Skeletal muscle satellite cell (primary cell): Measurements from ENCODE around the gene KLF6.

ENCODE experiments used
- H3K27me3 ChIP-seq: 2 replicates; pipeline ENCODE4 v1.7.0; 2013; ENCODE audit warnings: low read length; ENCODE audit not compliant: control insufficient read depth, insufficient read depth
- H3K36me3 ChIP-seq: 2 replicates; pipeline ENCODE4 v1.7.0; 2013; ENCODE audit warnings: mild to moderate bottlenecking, control low read depth, low read length; ENCODE audit not compliant: insufficient read depth
- H3K4me1 ChIP-seq: 2 replicates; pipeline ENCODE4 v1.7.0; 2013; ENCODE audit warnings: low read length; ENCODE audit not compliant: control insufficient read depth, insufficient read depth
- H3K4me2 ChIP-seq: 2 replicates; pipeline ENCODE4 v1.7.0; 2013; ENCODE audit warnings: mild to moderate bottlenecking, low read length
- H3K4me3 ChIP-seq: 2 replicates; pipeline ENCODE4 v1.7.0; 2013; ENCODE audit warnings: low read length
- H3K9ac ChIP-seq: 2 replicates; pipeline ENCODE4 v1.7.0; 2013; ENCODE audit warnings: mild to moderate bottlenecking, low read depth, low read length, moderate library complexity
- H3K9me3 ChIP-seq: replicated peaks from 2 replicates; pipeline ENCODE4 v1.7.0; 2013; ENCODE audit warnings: mild to moderate bottlenecking, control low read depth, low read length

KLF6 gene

GRCh38 chr10:3785251-3785850, 342 bp upstream of the KLF6 start:
- Histone ChIP-seq H3K4me3 (peak overlapping the region; percentile 80), H3K9me3 (no peaks in the 10 kb centered on the region), H3K4me2 (peak overlapping the region; percentile 92), H3K36me3 (peaks cover 45% of the 10 kb centered on the region), H3K9ac (peak overlapping the region; percentile 98), H3K27me3 (no peaks in the 10 kb centered on the region), H3K4me1 (peaks cover 13% of the 10 kb centered on the region)

DNA sequence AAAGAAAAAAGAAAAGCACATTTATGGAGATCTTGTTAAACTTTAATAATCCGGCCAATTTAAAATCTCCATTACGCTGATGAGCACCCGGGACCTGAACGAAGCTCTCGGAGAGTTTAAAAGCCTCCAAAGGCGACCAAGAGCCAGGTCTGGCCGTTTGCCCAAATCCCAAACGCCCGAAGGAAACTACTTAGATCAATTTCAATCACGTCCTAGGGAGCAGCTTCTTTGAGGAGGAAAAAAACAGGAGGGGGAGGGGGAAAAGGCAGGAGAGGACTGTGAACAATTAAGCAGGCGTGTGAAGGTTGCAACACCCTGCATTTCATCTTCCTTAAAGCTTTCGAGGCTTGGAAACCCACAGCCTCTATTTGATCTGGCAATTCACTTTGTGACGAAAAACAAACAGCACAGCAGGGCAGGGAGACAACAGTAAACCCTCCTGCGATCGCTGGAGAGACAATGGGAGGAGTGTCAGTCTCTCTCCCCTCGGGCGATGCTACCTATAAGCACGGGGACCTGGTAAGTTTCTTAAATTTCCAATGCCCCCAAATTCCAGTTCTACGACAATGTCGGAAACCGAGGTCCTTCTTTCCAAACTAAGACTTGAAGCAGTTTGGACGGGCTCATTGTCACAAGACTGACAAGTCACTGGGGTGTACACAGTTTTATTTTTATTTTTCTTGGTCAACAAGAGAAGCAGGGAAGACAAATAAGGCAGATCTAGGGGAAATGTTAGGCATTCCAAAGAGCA, 1.2 kb downstream of the KLF6 start:
- no peaks in the 10 kb centered on the region for H3K9me3 ChIP-seq
- H3K27me3 ChIP-seq, result no peaks in the 10 kb centered on the region
- peaks cover 60% of the 10 kb centered on the region for H3K36me3 ChIP-seq
- H3K4me3 ChIP-seq, result peak overlapping the region; percentile 80
- H3K9ac ChIP-seq, result peak overlapping the region; percentile 98
- peaks cover 28% of the 10 kb centered on the region for H3K4me1 ChIP-seq
- peak overlapping the region; percentile 87 for H3K4me2 ChIP-seq

DNA sequence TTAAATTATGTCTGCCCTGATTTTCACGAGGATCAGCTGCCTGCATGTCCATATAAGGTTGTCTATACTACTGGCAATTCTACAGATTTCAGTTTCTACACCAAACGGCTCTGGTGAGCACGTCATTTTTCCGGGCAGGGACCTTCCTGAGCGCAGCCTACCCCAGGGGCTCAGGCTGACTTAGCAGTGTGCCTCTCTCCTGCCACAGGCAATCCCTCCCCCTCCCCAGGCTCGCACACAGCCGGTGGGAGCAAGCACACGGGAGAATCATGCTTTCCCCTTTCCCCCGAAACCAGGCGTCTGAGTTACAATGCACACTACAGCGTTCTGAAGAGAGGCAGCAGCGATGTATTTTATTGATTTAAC, 1.7 kb downstream of the KLF6 start:
- Histone ChIP-seq H3K27me3 (no peaks in the 10 kb centered on the region), H3K36me3 (peaks cover 66% of the 10 kb centered on the region), H3K4me2 (peak overlapping the region; percentile 87), H3K9ac (peak overlapping the region; percentile 98), H3K4me3 (peak overlapping the region; percentile 80), H3K4me1 (peaks cover 33% of the 10 kb centered on the region), H3K9me3 (no peaks in the 10 kb centered on the region)

GRCh38 chr10:3782451-3783315, 2.3 kb downstream of the KLF6 start:
- Histone ChIP-seq H3K4me3 (peak overlapping the region; percentile 80), H3K27me3 (no peaks in the 10 kb centered on the region), H3K4me1 (peaks cover 40% of the 10 kb centered on the region), H3K36me3 (peaks cover 72% of the 10 kb centered on the region), H3K4me2 (peak overlapping the region; percentile 87), H3K9me3 (no peaks in the 10 kb centered on the region), H3K9ac (peak overlapping the region; percentile 98)

DNA sequence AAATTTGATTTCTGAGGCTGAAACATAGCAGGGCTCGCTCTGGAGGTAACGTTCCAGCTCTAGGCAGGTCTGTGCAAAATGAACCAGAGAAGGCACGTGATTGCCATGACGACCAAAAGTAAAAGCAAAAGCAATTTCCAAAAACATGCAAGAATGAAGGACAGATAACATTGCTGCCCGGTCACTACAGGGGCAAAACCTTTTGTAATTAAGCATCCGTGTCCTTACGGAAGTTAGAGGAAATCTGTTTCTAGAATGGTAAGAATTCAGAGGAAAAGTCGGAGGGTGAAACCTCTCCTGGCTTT, 2.9 kb downstream of the KLF6 start:
- Histone ChIP-seq H3K4me1 (peaks cover 43% of the 10 kb centered on the region), H3K9me3 (no peaks in the 10 kb centered on the region), H3K27me3 (no peaks in the 10 kb centered on the region), H3K36me3 (peaks cover 76% of the 10 kb centered on the region), H3K4me3 (peak overlapping the region; percentile 80), H3K9ac (peak overlapping the region; percentile 98), H3K4me2 (peak overlapping the region; percentile 87)

DNA sequence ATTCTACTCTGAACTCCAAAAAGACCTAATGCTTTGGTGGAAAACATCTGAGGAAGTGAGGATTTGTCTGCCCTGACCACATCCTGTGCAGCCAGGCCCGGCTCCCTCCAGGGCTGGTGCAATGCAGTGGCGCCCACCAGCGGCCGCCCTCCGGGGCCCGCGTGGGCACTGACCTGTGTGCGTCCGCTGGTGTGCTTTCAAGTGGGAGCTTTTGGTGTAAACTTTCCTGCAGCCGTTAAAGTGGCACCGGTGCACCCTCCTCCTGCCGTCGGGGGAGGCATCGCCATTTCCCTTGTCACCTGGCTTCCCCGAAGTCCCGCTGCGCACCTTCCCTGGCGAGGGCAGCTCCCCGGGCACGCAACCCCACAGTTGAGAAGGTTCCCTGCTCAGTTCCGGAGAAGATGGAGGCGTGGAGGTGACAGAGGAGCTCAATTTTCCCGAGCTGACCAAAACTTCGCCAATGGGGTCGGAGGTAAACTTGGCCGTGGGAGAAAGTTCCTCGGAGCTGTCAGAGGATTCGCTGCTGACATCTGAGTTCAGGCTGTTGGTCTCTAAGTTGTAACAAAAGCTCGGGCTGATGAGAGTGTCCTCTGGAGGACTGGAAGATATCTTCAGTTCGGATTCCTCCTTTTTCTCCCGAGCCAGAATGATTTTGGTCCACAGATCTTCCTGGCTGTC, 3.4 kb downstream of the KLF6 start:
- H3K4me2 ChIP-seq, result peak overlapping the region; percentile 87
- H3K9ac ChIP-seq, result peak overlapping the region; percentile 98
- no peaks in the 10 kb centered on the region for H3K27me3 ChIP-seq
- peaks cover 81% of the 10 kb centered on the region for H3K36me3 ChIP-seq
- H3K9me3 ChIP-seq, result no peaks in the 10 kb centered on the region
- peak overlapping the region; percentile 80 for H3K4me3 ChIP-seq
- H3K4me1 ChIP-seq, result peaks cover 46% of the 10 kb centered on the region

- Histone ChIP-seq H3K4me3 (peak overlapping the region; percentile 80), H3K4me2 (peak overlapping the region; percentile 87), H3K27me3 (no peaks in the 10 kb centered on the region), H3K9ac (peak overlapping the region; percentile 98), H3K4me1 (peaks cover 45% of the 10 kb centered on the region), H3K36me3 (peaks cover 88% of the 10 kb centered on the region), H3K9me3 (no peaks in the 10 kb centered on the region)
Measured at GRCh38 chr10:3780771-3781467, 4.1 kb downstream of the KLF6 start.

DNA sequence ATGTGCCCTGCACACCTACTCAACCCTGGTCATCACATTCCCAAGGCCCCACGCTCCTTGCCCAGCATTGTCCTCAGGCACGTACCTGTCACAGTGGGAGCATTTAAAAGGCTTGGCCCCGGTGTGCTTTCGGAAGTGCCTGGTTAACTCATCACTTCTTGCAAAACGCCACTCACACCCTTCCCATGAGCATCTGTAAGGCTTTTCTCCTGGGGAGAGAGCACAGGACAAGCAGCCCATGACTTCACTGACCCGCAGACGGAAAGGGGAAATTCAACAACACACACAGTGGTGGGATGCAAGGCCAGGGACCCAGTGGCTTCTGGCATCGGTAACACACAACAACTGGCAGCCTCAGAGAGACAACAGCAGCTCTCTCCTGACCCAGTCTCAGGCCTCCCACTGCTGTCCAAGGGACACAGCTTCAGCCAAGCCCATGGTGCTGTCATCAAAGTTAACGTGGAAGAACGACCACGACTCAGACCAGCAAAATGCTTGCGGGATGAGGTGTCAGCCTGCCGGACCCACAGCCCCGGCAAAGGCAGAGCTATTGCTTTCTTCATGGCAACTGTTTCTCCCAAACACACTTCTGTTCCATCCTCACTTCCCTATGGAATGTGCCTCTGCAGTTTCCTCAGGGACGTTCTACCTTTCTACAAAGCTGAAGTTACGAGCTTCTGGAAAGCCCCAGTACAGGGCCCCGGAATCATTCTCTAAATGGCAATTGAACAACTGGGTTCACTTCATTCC, 4.8 kb downstream of the KLF6 start:
- no peaks in the 10 kb centered on the region for H3K9me3 ChIP-seq
- peaks cover 50% of the 10 kb centered on the region for H3K4me1 ChIP-seq
- peaks cover 93% of the 10 kb centered on the region for H3K36me3 ChIP-seq
- H3K9ac ChIP-seq, result peak overlapping the region; percentile 98
- no peaks in the 10 kb centered on the region for H3K27me3 ChIP-seq
- peak overlapping the region; percentile 80 for H3K4me3 ChIP-seq
- peak overlapping the region; percentile 87 for H3K4me2 ChIP-seq

GRCh38 chr10:3779158-3779741, 5.8 kb downstream of the KLF6 start:
- Histone ChIP-seq H3K4me1 (peaks cover 50% of the 10 kb centered on the region), H3K4me3 (peak overlapping the region; percentile 80), H3K9me3 (no peaks in the 10 kb centered on the region), H3K9ac (peak overlapping the region; percentile 98), H3K36me3 (peaks cover 87% of the 10 kb centered on the region), H3K4me2 (peak overlapping the region; percentile 87), H3K27me3 (no peaks in the 10 kb centered on the region)

DNA sequence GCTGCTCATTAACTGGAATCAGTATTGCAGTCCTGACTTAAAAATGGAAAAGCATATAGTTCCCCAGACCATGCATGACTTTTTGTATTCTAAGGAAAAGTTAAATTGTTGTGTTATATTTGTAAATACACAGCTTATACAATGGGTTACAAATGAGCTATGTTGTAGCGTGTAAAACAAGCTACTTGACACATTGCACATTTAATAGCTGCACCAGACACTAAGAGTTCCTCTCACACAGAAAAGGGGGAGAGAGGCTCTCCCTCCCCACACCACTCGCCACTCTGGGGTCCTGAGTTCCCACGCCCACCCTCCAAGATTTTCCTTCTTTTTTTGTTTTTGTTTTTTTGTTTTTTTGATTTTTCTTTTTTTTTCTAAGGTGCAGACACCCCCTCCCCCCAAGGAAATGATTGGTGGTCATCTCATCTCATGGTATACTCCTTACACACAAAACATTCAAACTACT, 6.3 kb downstream of the KLF6 start:
- H3K9me3 ChIP-seq, result no peaks in the 10 kb centered on the region
- peaks cover 82% of the 10 kb centered on the region for H3K36me3 ChIP-seq
- H3K27me3 ChIP-seq, result no peaks in the 10 kb centered on the region
- H3K4me2 ChIP-seq, result peak overlapping the region; percentile 87
- peak overlapping the region; percentile 80 for H3K4me3 ChIP-seq
- H3K4me1 ChIP-seq, result peaks cover 50% of the 10 kb centered on the region
- peak overlapping the region; percentile 98 for H3K9ac ChIP-seq
